ENCODE data around the gene SLC25A42.
"Not testable (repeated sequence)": the region's sequence is repeated elsewhere in the genome, so short reads cannot be mapped to it uniquely, and the experiment has no call there.

Gene SLC25A42

GRCh38 chr19:19147344-19147743 lies 83.5 kb downstream of the SLC25A42 start:
- Histone ChIP-seq H3K4me3 (ENCODE audit: low read length) (no peak overlapping the region), H3K27me3 (replicated peaks; ENCODE audit: insufficient read depth, low read length) (no peaks in the 10 kb centered on the region), H3K4me1 (ENCODE audit: low read length) (no peaks in the 10 kb centered on the region), H3K9me3 (replicated peaks; ENCODE audit: insufficient read depth, low read length) (no peaks in the 10 kb centered on the region), H3F3A (ENCODE audit: insufficient read depth, low read length) (no peaks in the 10 kb centered on the region), H3K4me2 (ENCODE audit: low read depth, low read length) (no peak overlapping the region), H3K9ac (ENCODE audit: low read length) (no peak overlapping the region), H3K27ac (ENCODE audit: low read length) (no peak overlapping the region), H2AFZ (ENCODE audit: low read length) (no peak overlapping the region), H3K36me3 (replicated peaks; ENCODE audit: insufficient read depth, low read length) (no peaks in the 10 kb centered on the region), H4K20me1 (ENCODE audit: insufficient read depth, low read length) (no peaks in the 10 kb centered on the region), H3K79me2 (ENCODE audit: low read length) (no peaks in the 10 kb centered on the region), H3K9me2 (replicated peaks; ENCODE audit: insufficient read depth, low read length) (no peaks in the 10 kb centered on the region)
- TF ChIP-seq CTCF (IDR thresholded peaks at IDR 0.05; ENCODE audit: low read length), result no peak
- no peak for TF ChIP-seq EZH2phosphoT487 (IDR thresholded peaks at IDR 0.05; ENCODE audit: low read length)
- TF ChIP-seq EZH2 (optimal IDR thresholded peaks at IDR 0.05; ENCODE audit: low read depth, low read length), result no peak
- DNase-seq, result no peak

GRCh38 chr19:19148504-19148903 lies 84.7 kb downstream of the SLC25A42 start:
- not testable (repeated sequence) for H3K9me2 ChIP-seq (replicated peaks; ENCODE audit: insufficient read depth, low read length); H3K9ac ChIP-seq (ENCODE audit: low read length); H3K27ac ChIP-seq (ENCODE audit: low read length); H2AFZ ChIP-seq (ENCODE audit: low read length); H3K4me2 ChIP-seq (ENCODE audit: low read depth, low read length); H4K20me1 ChIP-seq (ENCODE audit: insufficient read depth, low read length); H3K4me3 ChIP-seq (ENCODE audit: low read length); H3F3A ChIP-seq (ENCODE audit: insufficient read depth, low read length); DNase-seq; H3K9me3 ChIP-seq (replicated peaks; ENCODE audit: insufficient read depth, low read length); H3K27me3 ChIP-seq (replicated peaks; ENCODE audit: insufficient read depth, low read length); H3K4me1 ChIP-seq (ENCODE audit: low read length); H3K79me2 ChIP-seq (ENCODE audit: low read length); H3K36me3 ChIP-seq (replicated peaks; ENCODE audit: insufficient read depth, low read length)

GRCh38 chr19:19149435-19149834 lies 85.6 kb downstream of the SLC25A42 start:
- H3F3A ChIP-seq (ENCODE audit: insufficient read depth, low read length), result no peaks in the 10 kb centered on the region
- H4K20me1 ChIP-seq (ENCODE audit: insufficient read depth, low read length), result no peaks in the 10 kb centered on the region
- H3K9ac ChIP-seq (ENCODE audit: low read length), result no peak overlapping the region
- H3K4me1 ChIP-seq (ENCODE audit: low read length), result no peaks in the 10 kb centered on the region
- no peaks in the 10 kb centered on the region for H3K36me3 ChIP-seq (replicated peaks; ENCODE audit: insufficient read depth, low read length)
- no peaks in the 10 kb centered on the region for H3K27me3 ChIP-seq (replicated peaks; ENCODE audit: insufficient read depth, low read length)
- no peak for DNase-seq
- no peak for TF ChIP-seq EZH2 (optimal IDR thresholded peaks at IDR 0.05; ENCODE audit: low read depth, low read length)
- no peak for TF ChIP-seq CTCF (IDR thresholded peaks at IDR 0.05; ENCODE audit: low read length)
- TF ChIP-seq EZH2phosphoT487 (IDR thresholded peaks at IDR 0.05; ENCODE audit: low read length), result no peak
- no peak overlapping the region for H3K4me2 ChIP-seq (ENCODE audit: low read depth, low read length)
- H3K79me2 ChIP-seq (ENCODE audit: low read length), result no peaks in the 10 kb centered on the region
- H3K27ac ChIP-seq (ENCODE audit: low read length), result no peak overlapping the region
- no peak overlapping the region for H3K4me3 ChIP-seq (ENCODE audit: low read length)
- no peaks in the 10 kb centered on the region for H3K9me2 ChIP-seq (replicated peaks; ENCODE audit: insufficient read depth, low read length)
- H2AFZ ChIP-seq (ENCODE audit: low read length), result no peak overlapping the region
- no peaks in the 10 kb centered on the region for H3K9me3 ChIP-seq (replicated peaks; ENCODE audit: insufficient read depth, low read length)

- Histone ChIP-seq H3K4me3 (ENCODE audit: low read length) (no peak overlapping the region), H3K9me3 (replicated peaks; ENCODE audit: insufficient read depth, low read length) (no peaks in the 10 kb centered on the region), H3K79me2 (ENCODE audit: low read length) (no peaks in the 10 kb centered on the region), H3K4me1 (ENCODE audit: low read length) (no peaks in the 10 kb centered on the region), H3K9me2 (replicated peaks; ENCODE audit: insufficient read depth, low read length) (no peaks in the 10 kb centered on the region), H4K20me1 (ENCODE audit: insufficient read depth, low read length) (no peaks in the 10 kb centered on the region), H3K36me3 (replicated peaks; ENCODE audit: insufficient read depth, low read length) (no peaks in the 10 kb centered on the region), H3F3A (ENCODE audit: insufficient read depth, low read length) (no peaks in the 10 kb centered on the region), H3K9ac (ENCODE audit: low read length) (no peak overlapping the region), H3K27ac (ENCODE audit: low read length) (no peak overlapping the region), H2AFZ (ENCODE audit: low read length) (no peak overlapping the region), H3K27me3 (replicated peaks; ENCODE audit: insufficient read depth, low read length) (no peaks in the 10 kb centered on the region), H3K4me2 (ENCODE audit: low read depth, low read length) (no peak overlapping the region)
- TF ChIP-seq EZH2 (optimal IDR thresholded peaks at IDR 0.05; ENCODE audit: low read depth, low read length) (no peak), CTCF (IDR thresholded peaks at IDR 0.05; ENCODE audit: low read length) (no peak)
- no peak for DNase-seq
Observed at GRCh38 chr19:19151418-19151817, 87.6 kb downstream of the SLC25A42 start.
